ENCODE results near the gene L1CAM. TPM values are rescaled to one million over a fixed set of nuclear protein-coding genes. Genes with fewer than 3 reads are reported as not detected.

The L1CAM gene
- total RNA-seq, 1 donor from 2014 or later, result 0.49 TPM

GRCh38 chrX:153876112-153876491, 9.9 kb downstream of the L1CAM start:
- H3K4me3 Mint-ChIP-seq, result peak overlapping the region; percentile 34
- H3K4me3 ChIP-seq, result peak overlapping the region; percentile 28
- H3K4me2 ChIP-seq, result peak overlapping the region; percentile 66

GRCh38 chrX:153875391-153876111, 10.4 kb downstream of the L1CAM start:
- peaks cover 19% of the 10 kb centered on the region for H4K20me1 ChIP-seq (ENCODE audit: low read depth)
- H3K79me2 ChIP-seq (ENCODE audit: low read depth), result no peaks in the 10 kb centered on the region
- no peaks in the 10 kb centered on the region for H3K27me3 ChIP-seq
- H3K4me1 Mint-ChIP-seq, result peaks cover 62% of the 10 kb centered on the region
- no peaks in the 10 kb centered on the region for H3K36me3 ChIP-seq
- peak; percentile 82 for DNase-seq (ENCODE audit: low spot score)
- H3K27ac ChIP-seq, result no peak overlapping the region
- no peak overlapping the region for H2AFZ ChIP-seq (replicated peaks)
- H3K27ac Mint-ChIP-seq, result no peak overlapping the region
- H3K9me3 ChIP-seq (ENCODE audit: low read depth), result no peaks in the 10 kb centered on the region
- H3K4me3 Mint-ChIP-seq, result no peak overlapping the region
- no peak for TF ChIP-seq EZH2 (IDR thresholded peaks at IDR 0.05)
- peak; percentile 14 for TF ChIP-seq CTCF (IDR thresholded peaks at IDR 0.05)
- TF ChIP-seq EZH2phosphoT487 (IDR thresholded peaks at IDR 0.05), result no peak
- H3F3A ChIP-seq (ENCODE audit: low read depth), result peaks cover 16% of the 10 kb centered on the region
- peak overlapping the region; percentile 28 for H3K4me3 ChIP-seq
- H3K4me2 ChIP-seq, result peak overlapping the region; percentile 66
- H3K27me3 Mint-ChIP-seq (ENCODE audit: insufficient read depth, low read depth), result peaks cover 26% of the 10 kb centered on the region
- peaks cover 29% of the 10 kb centered on the region for H3K9me3 Mint-ChIP-seq
- peaks cover 15% of the 10 kb centered on the region for H3K4me1 ChIP-seq
- no peak overlapping the region for H3K9ac ChIP-seq
- no peaks in the 10 kb centered on the region for H3K36me3 Mint-ChIP-seq

More at GRCh38 chrX:153876112-153876491, 9.9 kb downstream of the L1CAM start:
- H3K36me3 ChIP-seq, result no peaks in the 10 kb centered on the region
- peaks cover 19% of the 10 kb centered on the region for H4K20me1 ChIP-seq (ENCODE audit: low read depth)
- Mint-ChIP-seq H3K36me3 (no peaks in the 10 kb centered on the region), H3K27me3 (ENCODE audit: insufficient read depth, low read depth) (peaks cover 22% of the 10 kb centered on the region), H3K4me1 (peaks cover 64% of the 10 kb centered on the region), H3K9me3 (peaks cover 29% of the 10 kb centered on the region), H3K27ac (no peak overlapping the region)
- H3K4me1 ChIP-seq, result peaks cover 15% of the 10 kb centered on the region
- no peaks in the 10 kb centered on the region for H3K9me3 ChIP-seq (ENCODE audit: low read depth)
- TF ChIP-seq EZH2 (IDR thresholded peaks at IDR 0.05), result no peak
- TF ChIP-seq EZH2phosphoT487 (IDR thresholded peaks at IDR 0.05), result no peak
- TF ChIP-seq CTCF (IDR thresholded peaks at IDR 0.05), result no peak
- H2AFZ ChIP-seq (replicated peaks), result no peak overlapping the region
- H3K79me2 ChIP-seq (ENCODE audit: low read depth), result no peaks in the 10 kb centered on the region
- H3K27ac ChIP-seq, result no peak overlapping the region
- peaks cover 16% of the 10 kb centered on the region for H3F3A ChIP-seq (ENCODE audit: low read depth)
- no peak overlapping the region for H3K9ac ChIP-seq
- DNase-seq (ENCODE audit: low spot score), result no peak
- H3K27me3 ChIP-seq, result no peaks in the 10 kb centered on the region

GRCh38 chrX:153874366-153875125, 11.4 kb downstream of the L1CAM start:
- Mint-ChIP-seq H3K9me3 (peaks cover 28% of the 10 kb centered on the region), H3K27ac (no peak overlapping the region), H3K36me3 (no peaks in the 10 kb centered on the region), H3K4me3 (peak overlapping the region; percentile 34), H3K4me1 (peaks cover 58% of the 10 kb centered on the region), H3K27me3 (ENCODE audit: insufficient read depth, low read depth) (peaks cover 26% of the 10 kb centered on the region)
- peaks cover 19% of the 10 kb centered on the region for H4K20me1 ChIP-seq (ENCODE audit: low read depth)
- peak overlapping the region; percentile 66 for H3K4me2 ChIP-seq
- H3K4me1 ChIP-seq, result peaks cover 15% of the 10 kb centered on the region
- H2AFZ ChIP-seq (replicated peaks), result no peak overlapping the region
- no peak overlapping the region for H3K27ac ChIP-seq
- DNase-seq (ENCODE audit: low spot score), result no peak
- H3K27me3 ChIP-seq, result no peaks in the 10 kb centered on the region
- H3F3A ChIP-seq (ENCODE audit: low read depth), result peaks cover 15% of the 10 kb centered on the region
- H3K4me3 ChIP-seq, result no peak overlapping the region
- no peak for TF ChIP-seq CTCF (IDR thresholded peaks at IDR 0.05)
- no peak for TF ChIP-seq EZH2phosphoT487 (IDR thresholded peaks at IDR 0.05)
- no peak for TF ChIP-seq EZH2 (IDR thresholded peaks at IDR 0.05)
- no peaks in the 10 kb centered on the region for H3K36me3 ChIP-seq
- no peaks in the 10 kb centered on the region for H3K9me3 ChIP-seq (ENCODE audit: low read depth)
- no peaks in the 10 kb centered on the region for H3K79me2 ChIP-seq (ENCODE audit: low read depth)
- H3K9ac ChIP-seq, result no peak overlapping the region

Measured in neural progenitor cell (in vitro differentiated cells).